HEK293T (cell line): ENCODE data around the gene ICA1.

Experiments used
- CTCF ChIA-PET: fragments of 350-600 bp; formaldehyde crosslinking; extraction: SDS; loops from one replicate; lab custom pipeline; 2021; ENCODE audit warnings: antibody characterized with exemption, inconsistent platforms; lab: Yijun Ruan, JAX
- POLR2A ChIA-PET: fragments of 350-600 bp; formaldehyde crosslinking; extraction: SDS; loops from one replicate; lab custom pipeline; 2020; ENCODE audit warnings: antibody characterized with exemption, inconsistent platforms; lab: Yijun Ruan, JAX
- DNase-seq: peaks from one replicate; pipeline ENCODE4 v3.0.0; 2012; ENCODE audit warnings: mixed read lengths; ENCODE audit errors: extremely low spot score
- ARNT ChIP-seq: fragments of 450-650 bp; IDR thresholded peaks from 2 replicates; pipeline ENCODE4 v1.6.1; 2017; ENCODE audit warnings: mild to moderate bottlenecking
- BHLHE40 ChIP-seq: fragments of 450-650 bp; IDR thresholded peaks from 2 replicates; pipeline ENCODE4 v1.6.1; 2016; ENCODE audit warnings: mild to moderate bottlenecking, moderate library complexity, borderline replicate concordance
- CTBP1 ChIP-seq: fragments of 450-650 bp; IDR thresholded peaks from 2 replicates; pipeline ENCODE4 v1.6.1; 2016; ENCODE audit warnings: borderline replicate concordance
- ELF4 ChIP-seq: fragments of 450-650 bp; IDR thresholded peaks from 2 replicates; pipeline ENCODE4 v1.6.1; 2017; ENCODE audit warnings: antibody characterized with exemption
- FOXA1 ChIP-seq: fragments of 450-650 bp; IDR thresholded peaks from 2 replicates; pipeline ENCODE4 v1.6.1; 2016; ENCODE audit warnings: mild to moderate bottlenecking
- FOXK2 ChIP-seq: fragments of 450-650 bp; IDR thresholded peaks from 2 replicates; pipeline ENCODE4 v1.6.1; 2016; ENCODE audit warnings: mild to moderate bottlenecking
- FOXM1 ChIP-seq: fragments of 450-650 bp; IDR thresholded peaks from 2 replicates; pipeline ENCODE4 v1.6.1; 2017; ENCODE audit warnings: mild to moderate bottlenecking, borderline replicate concordance
- HDGF ChIP-seq: fragments of 450-650 bp; IDR thresholded peaks from 2 replicates; pipeline ENCODE4 v1.6.1; 2017; ENCODE audit warnings: antibody characterized with exemption, borderline replicate concordance
- L3MBTL2 ChIP-seq: fragments of 450-650 bp; conservative IDR thresholded peaks from 2 replicates; pipeline ENCODE4 v1.6.1; 2016; ENCODE audit warnings: mild to moderate bottlenecking
- LEF1 ChIP-seq: fragments of 450-650 bp; IDR thresholded peaks from 2 replicates; pipeline ENCODE4 v1.6.1; 2017; ENCODE audit warnings: mild to moderate bottlenecking, borderline replicate concordance
- NFRKB ChIP-seq: fragments of 450-650 bp; IDR thresholded peaks from 2 replicates; pipeline ENCODE4 v1.6.1; 2016; ENCODE audit warnings: mild to moderate bottlenecking, moderate library complexity
- PKNOX1 ChIP-seq: fragments of 450-650 bp; IDR thresholded peaks from 2 replicates; pipeline ENCODE4 v1.6.1; 2016
- SP1 ChIP-seq: fragments of 450-650 bp; IDR thresholded peaks from 2 replicates; pipeline ENCODE4 v1.6.1; 2017
- SUZ12 ChIP-seq: fragments of 450-650 bp; IDR thresholded peaks from 2 replicates; pipeline ENCODE4 v1.6.1; 2016; ENCODE audit warnings: mild to moderate bottlenecking
- TARDBP ChIP-seq: fragments of 450-650 bp; IDR thresholded peaks from 2 replicates; pipeline ENCODE4 v1.6.1; 2016
- ZNF384 ChIP-seq: fragments of 450-650 bp; IDR thresholded peaks from 2 replicates; pipeline ENCODE4 v1.6.1; 2016

Gene ICA1

GRCh38 chr7:8143151-8143874, 118.7 kb downstream of the ICA1 start:
- POLR2A ChIA-PET, result no interaction called here

GRCh38 chr7:8142477-8142876, 119.5 kb downstream of the ICA1 start:
- TF ChIP-seq CTBP1 (no peak), FOXK2 (no peak), PKNOX1 (no peak), FOXA1 (no peak)
- ChIA-PET CTCF (interaction anchor here (0.7 kb wide), 1 partner anchor 388 kb away, joined by 3 read pairs; no protein-coding TSS in a partner anchor), POLR2A (no interaction called here)
- no peak for DNase-seq

More at GRCh38 chr7:8143151-8143874, 118.7 kb downstream of the ICA1 start:
- DNase-seq, result no peak
- TF ChIP-seq FOXM1 (no peak), PKNOX1 (no peak), ZNF384 (no peak), HDGF (no peak), SUZ12 (no peak), SP1 (no peak)
- CTCF ChIA-PET, result interaction anchor here (0.7 kb wide), 1 partner anchor 387 kb away, joined by 3 read pairs; no protein-coding TSS in a partner anchor

- DNase-seq, result no peak
- no peak for TF ChIP-seq L3MBTL2
- no peak for TF ChIP-seq ELF4
- TF ChIP-seq PKNOX1, result no peak
- no peak for TF ChIP-seq SP1
- no peak for TF ChIP-seq FOXM1
- TF ChIP-seq TARDBP, result no peak
- TF ChIP-seq ZNF384, result no peak
- no peak for TF ChIP-seq ARNT
- no peak for TF ChIP-seq NFRKB
- no peak for TF ChIP-seq CTBP1
- TF ChIP-seq BHLHE40, result no peak
- no peak for TF ChIP-seq LEF1
- TF ChIP-seq SUZ12, result no peak
- no peak for TF ChIP-seq FOXK2
- no peak for TF ChIP-seq HDGF
- no peak for TF ChIP-seq FOXA1
- ChIA-PET CTCF (no interaction called here), POLR2A (no interaction called here)
Observed at GRCh38 chr7:8141070-8141469, 120.9 kb downstream of the ICA1 start.

GRCh38 chr7:8136051-8136730, 125.8 kb downstream of the ICA1 start:
- peak; percentile 16 for DNase-seq
- ChIA-PET POLR2A (no interaction called here), CTCF (no interaction called here)
- no peak for TF ChIP-seq PKNOX1
- no peak for TF ChIP-seq SUZ12
- TF ChIP-seq BHLHE40, result no peak
- TF ChIP-seq ELF4, result no peak

GRCh38 chr7:8135417-8135816, 126.5 kb downstream of the ICA1 start:
- TF ChIP-seq FOXM1 (no peak), ELF4 (no peak), NFRKB (no peak), LEF1 (no peak), ZNF384 (no peak), PKNOX1 (no peak), SUZ12 (no peak), CTBP1 (no peak), ARNT (no peak), FOXA1 (no peak)
- ChIA-PET CTCF (no interaction called here), POLR2A (no interaction called here)
- DNase-seq, result no peak
